Muscle layer of colon (tissue), 2 donors: ENCODE measurements around the gene MTCL3.

Experiments used
- H3K27ac ChIP-seq: one replicate; pipeline ENCODE4 v1.7.0; 2013; ENCODE audit warnings: low read depth, mild to moderate bottlenecking, low read length, moderate library complexity
- H3K27me3 ChIP-seq, 2 donors: one replicate each; pipeline ENCODE4 v1.7.0; 2013; ENCODE audit warnings: low read length in 2 of 2, mild to moderate bottlenecking in 2 of 2; ENCODE audit not compliant: insufficient read depth in 2 of 2, control insufficient read depth in 1 of 2
- H3K36me3 ChIP-seq: one replicate; pipeline ENCODE4 v1.7.0; 2013; ENCODE audit warnings: mild to moderate bottlenecking, low read length; ENCODE audit not compliant: insufficient read depth
- H3K4me1 ChIP-seq: one replicate; pipeline ENCODE4 v1.7.0; 2013; ENCODE audit warnings: mild to moderate bottlenecking, low read length; ENCODE audit not compliant: insufficient read depth
- H3K4me3 ChIP-seq, 2 donors: one replicate each; pipeline ENCODE4 v1.7.0; 2013; ENCODE audit warnings: low read length in 2 of 2, low read depth in 1 of 2, mild to moderate bottlenecking in 1 of 2, moderate library complexity in 1 of 2
- H3K9ac ChIP-seq: one replicate; pipeline ENCODE4 v1.7.0; 2013; ENCODE audit warnings: low read length
- H3K9me3 ChIP-seq: one replicate; pipeline ENCODE4 v1.7.0; 2013; ENCODE audit warnings: mild to moderate bottlenecking, low read length
- donor health status: abdominal sarcoma.
- donor health status: Adenocarcinoma of cecum.

MTCL3 gene

GRCh38 chr6:127518710-127519468, at the start of gene MTCL3:
Gene MTCL3, minus strand, starts transcription at chr6:127519335.
- H3K4me3 ChIP-seq, result no peak within 1 kb of the TSS
- H3K9ac ChIP-seq, result no peak within 1 kb of the TSS
- H3K27ac ChIP-seq, result no peak within 1 kb of the TSS
- no peaks in the 10 kb centered on the region for H3K36me3 ChIP-seq
- no peaks in the 10 kb centered on the region for H3K9me3 ChIP-seq
- H3K27me3 ChIP-seq, result peaks cover 10 to 47% of the 10 kb centered on the region in 2 donors
- peaks cover 11% of the 10 kb centered on the region for H3K4me1 ChIP-seq

DNA sequence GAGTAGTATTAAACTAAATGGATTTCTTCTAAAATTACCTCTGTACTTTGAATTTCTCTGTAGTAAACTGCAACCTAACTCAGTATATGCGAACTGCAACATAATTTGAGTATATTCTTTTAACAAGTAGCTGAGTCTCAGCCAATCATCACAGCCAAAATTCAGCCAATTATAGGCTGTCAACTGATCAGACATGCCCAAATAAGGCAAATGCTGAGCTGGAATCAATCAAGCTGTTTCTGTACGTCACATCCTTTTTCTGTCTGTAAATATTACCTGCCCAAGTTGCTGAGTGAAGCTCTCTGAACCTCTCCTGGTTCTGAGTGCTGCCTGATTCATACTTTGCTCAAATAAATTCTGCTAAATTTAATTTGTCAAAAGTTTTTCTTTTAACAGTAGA, 48.3 kb upstream of the MTCL3 start:
- H3K27ac ChIP-seq, result no peak overlapping the region
- H3K4me3 ChIP-seq, result no peak overlapping the region
- no peak overlapping the region for H3K9ac ChIP-seq
- no peaks in the 10 kb centered on the region for H3K36me3 ChIP-seq
- no peaks in the 10 kb centered on the region for H3K9me3 ChIP-seq
- H3K27me3 ChIP-seq, result no peaks in the 10 kb centered on the region
- peaks cover 4% of the 10 kb centered on the region for H3K4me1 ChIP-seq

GRCh38 chr6:127566651-127567050, 47.5 kb upstream of the MTCL3 start:
- H3K27me3 ChIP-seq, result no peaks in the 10 kb centered on the region
- H3K9ac ChIP-seq, result no peak overlapping the region
- H3K9me3 ChIP-seq, result no peaks in the 10 kb centered on the region
- H3K4me3 ChIP-seq, result no peak overlapping the region
- H3K27ac ChIP-seq, result no peak overlapping the region
- H3K4me1 ChIP-seq, result peaks cover 4% of the 10 kb centered on the region
- no peaks in the 10 kb centered on the region for H3K36me3 ChIP-seq

DNA sequence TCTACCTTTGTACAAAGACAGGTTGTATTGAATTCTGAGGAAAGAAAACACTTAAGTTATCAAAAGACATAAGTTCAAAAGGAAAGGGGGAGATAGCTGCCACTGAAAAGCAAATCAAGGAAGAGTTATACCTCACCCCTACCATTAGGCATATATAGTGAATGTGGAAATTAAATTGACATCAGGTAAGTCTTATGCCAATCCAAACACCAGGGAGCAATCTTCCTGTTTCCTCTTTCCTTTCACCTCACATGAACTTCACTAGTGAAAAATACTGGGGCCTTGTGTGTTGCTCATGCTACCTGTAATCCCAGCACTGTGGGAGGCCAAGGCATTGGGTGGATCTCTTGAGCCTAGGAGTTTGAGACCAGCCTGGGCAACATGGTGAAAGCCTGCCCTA, 47.0 kb upstream of the MTCL3 start:
- H3K36me3 ChIP-seq, result no peaks in the 10 kb centered on the region
- no peaks in the 10 kb centered on the region for H3K9me3 ChIP-seq
- no peak overlapping the region for H3K9ac ChIP-seq
- peaks cover 4% of the 10 kb centered on the region for H3K4me1 ChIP-seq
- no peaks in the 10 kb centered on the region for H3K27me3 ChIP-seq
- no peak overlapping the region for H3K4me3 ChIP-seq
- H3K27ac ChIP-seq, result no peak overlapping the region

DNA sequence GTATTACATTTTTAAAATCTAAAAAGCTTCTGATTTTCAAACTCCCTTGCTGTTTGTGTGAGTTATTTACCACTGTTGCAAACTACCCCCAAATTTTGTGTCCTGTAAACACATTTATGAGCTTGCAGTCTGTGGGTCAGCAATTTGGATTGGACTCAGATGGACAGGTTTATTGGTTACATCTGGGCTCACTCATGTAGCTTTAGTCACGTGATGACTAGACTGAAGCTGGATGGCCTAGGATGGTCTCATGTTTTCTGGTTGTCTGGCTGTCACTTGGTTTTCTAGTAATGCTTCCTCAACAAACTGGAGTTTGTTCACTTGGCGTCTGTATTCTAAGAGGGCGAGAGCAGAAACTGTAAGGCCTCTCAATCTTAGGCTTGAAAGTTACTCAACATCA, 45.6 kb upstream of the MTCL3 start:
- no peaks in the 10 kb centered on the region for H3K36me3 ChIP-seq
- no peaks in the 10 kb centered on the region for H3K27me3 ChIP-seq
- peaks cover 4% of the 10 kb centered on the region for H3K4me1 ChIP-seq
- H3K9me3 ChIP-seq, result no peaks in the 10 kb centered on the region
- H3K27ac ChIP-seq, result no peak overlapping the region
- H3K4me3 ChIP-seq, result no peak overlapping the region
- H3K9ac ChIP-seq, result no peak overlapping the region

DNA sequence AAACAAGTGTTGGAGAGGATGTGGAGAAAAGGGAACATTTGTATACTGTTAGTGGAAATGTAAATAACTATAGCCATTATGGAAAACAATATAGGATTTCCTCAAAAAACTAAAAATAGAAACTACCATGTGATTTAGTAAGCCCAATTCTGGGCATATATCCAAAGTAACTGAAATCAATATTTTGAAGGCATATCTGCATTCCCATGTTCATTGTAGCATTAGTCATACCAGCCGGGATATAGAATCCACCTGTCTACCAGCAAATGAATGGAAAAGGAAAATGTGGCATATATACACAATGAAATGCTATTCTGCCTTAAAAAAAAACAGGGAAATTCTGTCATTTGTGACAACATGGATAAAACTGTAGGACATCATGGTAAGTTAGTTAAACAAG, 42.5 kb upstream of the MTCL3 start:
- Histone ChIP-seq H3K36me3 (no peaks in the 10 kb centered on the region), H3K27ac (no peak overlapping the region), H3K4me1 (peaks cover 4% of the 10 kb centered on the region), H3K4me3 (no peak overlapping the region), H3K27me3 (no peaks in the 10 kb centered on the region), H3K9ac (no peak overlapping the region), H3K9me3 (no peaks in the 10 kb centered on the region)

GRCh38 chr6:127554435-127555006, 35.4 kb upstream of the MTCL3 start:
- Histone ChIP-seq H3K4me1 (no peaks in the 10 kb centered on the region), H3K9me3 (no peaks in the 10 kb centered on the region), H3K27me3 (no peaks in the 10 kb centered on the region), H3K36me3 (no peaks in the 10 kb centered on the region), H3K27ac (no peak overlapping the region), H3K9ac (no peak overlapping the region), H3K4me3 (no peak overlapping the region)

GRCh38 chr6:127550403-127550802, 31.3 kb upstream of the MTCL3 start:
- no peaks in the 10 kb centered on the region for H3K27me3 ChIP-seq
- H3K4me1 ChIP-seq, result no peaks in the 10 kb centered on the region
- no peak overlapping the region for H3K9ac ChIP-seq
- H3K4me3 ChIP-seq, result no peak overlapping the region
- H3K36me3 ChIP-seq, result no peaks in the 10 kb centered on the region
- H3K9me3 ChIP-seq, result no peaks in the 10 kb centered on the region
- no peak overlapping the region for H3K27ac ChIP-seq

DNA sequence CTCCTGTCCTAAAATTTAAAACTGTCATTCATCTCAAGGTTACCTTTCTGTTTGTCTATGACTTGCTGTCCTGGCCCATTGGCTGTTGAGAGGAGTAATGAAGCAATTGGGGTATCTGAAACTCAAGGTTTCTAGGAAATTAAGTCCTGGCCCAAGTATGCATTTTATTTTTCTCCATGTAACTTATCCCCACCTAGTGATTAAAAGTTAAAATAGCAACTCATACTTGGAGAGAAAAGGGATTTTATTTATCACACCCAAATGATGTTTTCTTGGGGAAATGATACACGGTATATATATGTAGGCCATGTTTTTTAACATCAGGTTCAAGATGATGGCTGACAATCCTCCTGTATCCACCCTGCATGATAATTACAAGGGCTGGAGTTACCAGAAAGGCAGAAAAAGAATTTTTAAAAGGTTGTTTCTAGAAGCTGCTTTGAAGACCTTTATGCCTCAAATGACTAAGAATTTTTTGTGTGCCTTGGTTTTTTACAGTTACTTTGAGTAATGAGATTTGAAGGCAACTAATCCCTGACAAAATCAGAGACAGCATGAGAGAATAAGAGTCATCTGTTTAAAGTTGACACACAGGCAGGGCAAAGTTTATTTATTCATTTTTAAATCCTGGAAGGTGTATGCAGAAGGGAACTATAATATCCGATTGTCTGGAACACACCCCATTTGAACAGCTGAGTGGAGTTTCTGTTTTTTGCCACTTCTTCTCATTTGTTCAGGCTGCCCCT, 28.9 kb upstream of the MTCL3 start:
- H3K9me3 ChIP-seq, result no peaks in the 10 kb centered on the region
- H3K27ac ChIP-seq, result no peak overlapping the region
- H3K27me3 ChIP-seq, result no peaks in the 10 kb centered on the region
- H3K36me3 ChIP-seq, result no peaks in the 10 kb centered on the region
- H3K4me3 ChIP-seq, result no peak overlapping the region
- no peak overlapping the region for H3K9ac ChIP-seq
- no peaks in the 10 kb centered on the region for H3K4me1 ChIP-seq

DNA sequence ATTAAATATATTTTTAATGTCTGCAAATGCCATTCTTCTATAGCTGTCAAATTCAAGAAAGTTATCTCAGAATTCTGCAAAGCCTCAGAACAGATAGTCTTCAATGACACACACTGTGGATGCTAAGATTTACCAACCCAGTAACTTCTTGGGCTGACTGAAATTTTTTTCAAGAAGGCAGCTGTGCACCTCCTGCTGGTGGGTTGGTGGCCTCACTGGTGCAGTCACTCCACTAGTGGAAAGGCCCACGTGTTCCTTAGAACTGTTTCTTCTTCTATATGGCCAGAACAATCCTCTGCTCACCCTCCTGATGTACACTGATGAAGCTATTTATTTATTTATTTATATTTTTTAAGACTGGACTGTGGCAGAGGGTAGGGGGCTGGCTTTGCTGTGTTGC, 28.1 kb upstream of the MTCL3 start:
- no peaks in the 10 kb centered on the region for H3K4me1 ChIP-seq
- no peaks in the 10 kb centered on the region for H3K36me3 ChIP-seq
- no peaks in the 10 kb centered on the region for H3K9me3 ChIP-seq
- H3K27me3 ChIP-seq, result no peaks in the 10 kb centered on the region
- no peak overlapping the region for H3K9ac ChIP-seq
- H3K27ac ChIP-seq, result no peak overlapping the region
- H3K4me3 ChIP-seq, result no peak overlapping the region

GRCh38 chr6:127539272-127539671, 20.1 kb upstream of the MTCL3 start:
- Histone ChIP-seq H3K9me3 (no peaks in the 10 kb centered on the region), H3K27me3 (no peaks in the 10 kb centered on the region), H3K9ac (no peak overlapping the region), H3K27ac (no peak overlapping the region), H3K4me3 (no peak overlapping the region), H3K36me3 (no peaks in the 10 kb centered on the region), H3K4me1 (no peaks in the 10 kb centered on the region)
